ENCODE data around the gene ZG16. TPM values are rescaled to one million over a fixed set of nuclear protein-coding genes. Genes with fewer than 3 reads are reported as not detected.
"Not testable (repeated sequence)": the region's sequence is repeated elsewhere in the genome, so short reads cannot be mapped to it uniquely, and the experiment has no call there.

The ZG16 gene
- total and polyA plus RNA-seq, 5 experiments from 2014 or later = not detected

- peak overlapping the region in 3 of 10 donors; percentile 27 to 59 (median 29) for H3K27ac Mint-ChIP-seq
- DNase-seq (no peak), ATAC-seq (no peak)
- peaks cover 0 to 6% (median 0%) of the 10 kb centered on the region in 3 donors for H3K36me3 Mint-ChIP-seq
- peaks cover 8 to 53% (median 40%) of the 10 kb centered on the region in 4 donors for H3K4me1 Mint-ChIP-seq
- no peaks in the 10 kb centered on the region for H3K27me3 Mint-ChIP-seq
- H3K9me3 Mint-ChIP-seq = no peaks in the 10 kb centered on the region
- POLR2A ChIA-PET = interaction anchor here (1.6 to 2.0 kb wide), 8 partner anchors 8 to 63 kb away, joined by 4 to 15 read pairs (median 8); partner anchors contain the start of genes C16orf54, KIF22 and PAGR1
- peak overlapping the region in 4 of 10 donors; percentile 10 to 36 (median 19) for H3K4me3 Mint-ChIP-seq
Measured at GRCh38 chr16:29753516-29753915, 24.5 kb upstream of the ZG16 start.

- H3K4me1 Mint-ChIP-seq = peaks cover 15 to 48% (median 41%) of the 10 kb centered on the region in 4 donors
- no peaks in the 10 kb centered on the region for H3K36me3 Mint-ChIP-seq
- ATAC-seq (peak; percentile 89 to 92), DNase-seq (peak in 6 of 10 donors; percentile 28 to 71 (median 41))
- peak overlapping the region; percentile 64 to 95 (median 87) for H3K27ac Mint-ChIP-seq
- no peaks in the 10 kb centered on the region for H3K9me3 Mint-ChIP-seq
- H3K27me3 Mint-ChIP-seq = no peaks in the 10 kb centered on the region
- POLR2A ChIA-PET = interaction anchor here (0.6 to 2.0 kb wide), 12 partner anchors 9 to 1546 kb away, joined by 3 to 13 read pairs (median 5); partner anchors contain the start of genes C16orf54 and KIF22
- H3K4me3 Mint-ChIP-seq = peak overlapping the region in 8 of 10 donors; percentile 36 to 74 (median 50)
Measured at GRCh38 chr16:29756654-29757053, 21.4 kb upstream of the ZG16 start.

DNA sequence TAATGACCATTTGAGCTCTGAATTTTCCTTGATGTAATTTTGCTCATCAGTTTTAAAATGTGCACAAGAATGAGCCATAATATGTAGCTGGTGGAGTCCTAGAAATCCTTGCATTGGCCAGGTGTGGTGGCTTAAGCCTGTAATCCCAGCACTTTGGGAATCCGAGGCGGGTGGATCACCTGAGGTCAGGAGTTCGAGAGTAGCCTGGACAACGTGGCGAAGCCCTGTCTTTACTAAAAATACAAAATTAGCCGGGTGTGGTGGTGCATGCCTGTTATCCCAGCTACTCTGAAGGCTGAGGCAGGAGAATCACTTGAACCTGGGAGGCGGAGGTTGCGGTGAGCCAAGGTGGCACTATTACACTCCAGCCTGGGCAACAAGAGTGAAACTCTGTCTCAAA is 21.0 kb upstream of the ZG16 start:
- POLR2A ChIA-PET = interaction anchor here (0.6 to 2.0 kb wide), 13 partner anchors 8 to 1546 kb away, joined by 3 to 13 read pairs (median 4); partner anchors contain the start of genes C16orf54 and KIF22
- peak overlapping the region in 5 of 10 donors; percentile 44 to 72 (median 54) for H3K4me3 Mint-ChIP-seq
- peak overlapping the region; percentile 64 to 95 (median 87) for H3K27ac Mint-ChIP-seq
- H3K9me3 Mint-ChIP-seq, H3K27me3 Mint-ChIP-seq, DNase-seq, H3K36me3 Mint-ChIP-seq, ATAC-seq: not testable (repeated sequence)
- H3K4me1 Mint-ChIP-seq = peaks cover 15 to 48% (median 41%) of the 10 kb centered on the region in 4 donors

DNA sequence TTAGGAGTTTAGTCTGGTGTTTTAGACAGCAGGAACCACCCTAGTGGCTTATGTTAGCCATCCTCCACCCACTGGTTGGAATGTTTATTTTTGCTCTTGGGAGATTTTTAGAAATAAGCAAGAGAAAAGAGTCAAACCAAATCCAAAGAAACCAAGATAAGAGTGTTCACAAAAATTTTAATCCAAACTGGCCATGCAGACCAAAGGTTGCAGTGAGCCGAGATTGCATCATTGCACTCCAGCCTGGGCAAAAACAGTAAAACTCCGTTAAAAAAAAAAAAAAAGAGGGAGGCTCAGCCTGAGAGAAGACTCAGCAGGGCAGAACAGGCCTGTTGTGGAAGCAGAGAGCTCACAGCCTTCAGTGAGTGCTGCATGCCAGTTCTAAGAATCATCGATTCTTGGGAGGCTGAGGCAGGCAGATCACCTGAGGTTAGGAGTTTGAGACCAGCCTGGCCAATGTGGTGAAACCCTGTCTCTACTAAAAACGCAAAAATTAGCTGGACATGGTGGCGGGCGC is 20.0 kb upstream of the ZG16 start:
- H3K36me3 Mint-ChIP-seq = no peaks in the 10 kb centered on the region
- POLR2A ChIA-PET = interaction anchor here (0.6 to 1.4 kb wide), 3 partner anchors 9 to 331 kb away, joined by 3 to 4 read pairs (median 3); no protein-coding TSS in a partner anchor
- ATAC-seq = no peak
- peaks cover 17 to 49% (median 42%) of the 10 kb centered on the region in 4 donors for H3K4me1 Mint-ChIP-seq
- peak overlapping the region in 9 of 10 donors; percentile 4 to 95 (median 56) for H3K27ac Mint-ChIP-seq
- DNase-seq = no peak
- no peak overlapping the region for H3K4me3 Mint-ChIP-seq
- no peaks in the 10 kb centered on the region for H3K9me3 Mint-ChIP-seq
- no peaks in the 10 kb centered on the region for H3K27me3 Mint-ChIP-seq

DNA sequence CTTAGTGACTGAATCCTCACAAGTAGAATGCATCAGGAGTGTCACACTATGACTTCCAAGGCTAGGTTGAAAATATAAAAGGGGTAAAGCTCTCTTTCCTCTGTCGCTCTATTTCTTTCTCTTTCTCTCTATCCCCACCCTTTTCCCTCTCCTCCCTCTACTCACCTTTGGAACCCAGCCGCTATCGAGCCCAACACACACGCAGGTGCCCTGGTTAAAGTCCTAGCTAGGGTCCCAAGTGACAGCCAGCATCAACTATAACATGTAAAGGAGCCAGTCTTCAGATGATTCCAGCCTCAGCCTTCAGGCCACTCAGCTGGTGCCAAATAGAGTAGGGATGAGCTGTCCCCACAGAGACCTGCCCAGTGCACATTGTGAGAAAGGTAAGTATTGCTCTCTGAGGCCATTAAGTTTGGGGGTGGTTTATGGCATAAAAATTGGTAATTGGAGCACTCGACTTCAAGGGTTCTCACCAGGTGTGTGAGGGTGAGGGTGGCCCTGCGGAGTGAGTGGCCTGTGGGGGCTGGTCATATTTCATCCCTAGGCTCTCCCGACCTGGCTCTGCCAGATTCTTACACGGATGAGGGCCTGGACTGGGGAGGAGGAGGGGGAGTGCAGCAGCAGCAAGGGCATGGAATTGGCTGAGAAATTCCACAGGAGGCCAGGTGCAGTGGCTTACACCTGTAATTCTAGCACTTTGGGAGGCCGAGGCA is 17.3 kb upstream of the ZG16 start:
- Mint-ChIP-seq H3K27me3 (no peaks in the 10 kb centered on the region), H3K36me3 (no peaks in the 10 kb centered on the region), H3K27ac (peak overlapping the region in 4 of 10 donors; percentile 41 to 78 (median 65)), H3K4me1 (peaks cover 20 to 43% (median 38%) of the 10 kb centered on the region in 4 donors), H3K9me3 (no peaks in the 10 kb centered on the region), H3K4me3 (no peak overlapping the region)
- POLR2A ChIA-PET = interaction anchor here (0.6 to 1.1 kb wide), 2 partner anchors 13 to 36 kb away, joined by 3 to 4 read pairs; no protein-coding TSS in a partner anchor
- DNase-seq (no peak), ATAC-seq (no peak)

DNA sequence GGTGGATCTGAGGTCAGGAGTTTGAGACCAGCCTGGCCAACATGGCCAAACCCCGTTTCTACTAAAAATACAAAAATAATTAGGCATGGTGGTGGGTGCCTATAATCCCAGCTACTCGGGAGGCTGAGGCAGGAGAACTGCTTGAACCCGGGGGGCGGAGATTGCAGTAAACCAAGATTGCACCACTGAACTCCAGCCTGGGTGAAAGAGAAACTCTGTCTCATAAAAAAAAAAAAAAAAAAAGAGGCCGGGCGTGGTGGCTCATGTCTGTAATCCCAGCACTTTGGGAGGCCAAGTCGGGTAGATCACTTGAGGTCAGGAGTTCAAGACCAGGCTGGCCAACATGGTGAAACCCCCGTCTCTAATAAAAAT is 16.8 kb upstream of the ZG16 start:
- H3K27me3 Mint-ChIP-seq, H3K9me3 Mint-ChIP-seq, DNase-seq, H3K4me3 Mint-ChIP-seq, H3K36me3 Mint-ChIP-seq, ATAC-seq: not testable (repeated sequence)
- Mint-ChIP-seq H3K4me1 (peaks cover 20 to 39% (median 34%) of the 10 kb centered on the region in 4 donors), H3K27ac (peak overlapping the region in 1 of 10 donors; percentile 48)
- POLR2A ChIA-PET = interaction anchor here (1.1 kb wide), 1 partner anchor 12 kb away, joined by 3 read pairs; no protein-coding TSS in a partner anchor

GRCh38 chr16:29761882-29762281 is 16.2 kb upstream of the ZG16 start:
- Mint-ChIP-seq H3K27me3 (no peaks in the 10 kb centered on the region), H3K9me3 (no peaks in the 10 kb centered on the region), H3K27ac (peak overlapping the region in 1 of 10 donors; percentile 63), H3K4me1 (peaks cover 18 to 33% (median 27%) of the 10 kb centered on the region in 4 donors), H3K36me3 (no peaks in the 10 kb centered on the region), H3K4me3 (no peak overlapping the region)
- DNase-seq (no peak), ATAC-seq (no peak)
- POLR2A ChIA-PET = interaction anchor here (0.6 to 1.0 kb wide), 2 partner anchors 23 to 100 kb away, joined by 3 read pairs; no protein-coding TSS in a partner anchor

DNA sequence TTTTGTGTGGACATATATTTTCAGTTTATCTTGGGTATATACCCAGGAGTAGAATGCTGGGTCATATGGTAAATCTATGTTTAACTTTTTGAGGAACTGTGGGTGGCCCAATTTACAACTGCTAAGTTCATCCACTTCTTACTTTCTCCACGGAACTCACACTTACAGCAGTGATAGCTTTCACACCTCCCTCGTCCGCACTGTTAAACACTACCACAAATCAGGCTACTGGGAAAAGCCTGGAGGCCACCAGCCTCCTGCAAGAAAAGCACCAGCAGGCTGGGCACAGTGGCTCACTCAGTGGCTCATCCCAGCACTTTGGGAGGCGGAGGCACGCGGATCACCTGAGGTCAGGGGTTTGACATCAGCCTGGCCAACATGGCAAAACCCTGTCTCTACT is 14.7 kb upstream of the ZG16 start:
- Mint-ChIP-seq H3K36me3 (no peaks in the 10 kb centered on the region), H3K4me1 (peaks cover 15 to 22% (median 17%) of the 10 kb centered on the region in 4 donors), H3K4me3 (no peak overlapping the region), H3K9me3 (no peaks in the 10 kb centered on the region), H3K27me3 (no peaks in the 10 kb centered on the region), H3K27ac (peak overlapping the region in 2 of 10 donors; percentile 41 to 43)
- no peak for ATAC-seq
- DNase-seq = no peak
- POLR2A ChIA-PET = interaction anchor here (0.5 to 0.6 kb wide), 2 partner anchors 9 to 38 kb away, joined by 3 to 6 read pairs; no protein-coding TSS in a partner anchor

DNA sequence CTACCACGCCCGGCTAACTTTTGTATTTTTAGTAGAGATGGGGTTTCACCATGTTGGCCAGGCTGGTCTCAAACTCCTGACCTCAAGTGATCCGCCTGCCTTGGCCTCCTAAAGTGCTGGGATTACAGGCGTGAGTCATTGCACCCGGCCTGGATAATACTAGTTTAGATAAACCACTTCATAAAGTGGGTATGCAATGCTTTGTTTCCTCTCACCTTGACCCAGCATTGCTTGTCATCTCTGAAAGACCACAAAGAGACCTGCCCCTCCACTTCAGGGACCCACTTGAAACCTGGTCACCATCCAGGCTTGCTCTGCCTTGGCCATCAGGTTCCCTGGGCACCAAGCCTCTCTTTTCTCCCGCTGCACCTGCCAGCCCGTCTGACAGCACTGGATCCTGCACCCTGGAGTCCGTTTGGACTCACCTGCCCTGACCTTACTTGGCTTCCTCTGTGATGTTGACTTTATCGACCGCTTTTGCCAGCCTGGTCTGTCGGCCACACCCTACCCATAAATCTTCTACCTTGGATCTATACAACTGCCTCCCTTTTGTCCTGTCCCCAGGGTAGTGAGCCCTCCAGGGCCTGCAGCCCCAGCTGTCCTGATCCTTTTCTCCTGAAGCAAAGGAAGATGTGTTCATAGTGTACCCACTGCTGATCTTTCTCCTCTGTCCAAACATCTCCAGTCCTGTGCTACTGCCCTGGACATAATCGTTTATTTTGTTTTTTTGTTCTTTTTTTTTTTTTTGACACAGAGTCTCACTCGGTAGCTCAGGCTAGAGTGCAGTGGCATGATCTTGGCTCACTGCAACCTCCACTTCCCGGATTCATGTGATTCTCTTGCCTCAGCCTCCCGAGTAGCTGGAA is 12.7 kb upstream of the ZG16 start:
- peak overlapping the region in 1 of 10 donors; percentile 88 for H3K27ac Mint-ChIP-seq
- H3K4me1 Mint-ChIP-seq = peaks cover 10 to 21% (median 18%) of the 10 kb centered on the region in 4 donors
- ATAC-seq (no peak), DNase-seq (no peak)
- H3K4me3 Mint-ChIP-seq = no peak overlapping the region
- no peaks in the 10 kb centered on the region for H3K9me3 Mint-ChIP-seq
- POLR2A ChIA-PET = interaction anchor here (0.6 kb wide), 2 partner anchors 28 to 50 kb away, joined by 3 read pairs; no protein-coding TSS in a partner anchor
- H3K27me3 Mint-ChIP-seq = no peaks in the 10 kb centered on the region
- no peaks in the 10 kb centered on the region for H3K36me3 Mint-ChIP-seq

GRCh38 chr16:29766571-29766970 is 11.5 kb upstream of the ZG16 start:
- Mint-ChIP-seq H3K9me3 (no peaks in the 10 kb centered on the region), H3K36me3 (no peaks in the 10 kb centered on the region), H3K4me3 (no peak overlapping the region), H3K4me1 (peaks cover 10 to 18% (median 16%) of the 10 kb centered on the region in 4 donors), H3K27me3 (no peaks in the 10 kb centered on the region), H3K27ac (peak overlapping the region in 1 of 10 donors; percentile 60)
- DNase-seq (no peak), ATAC-seq (no peak)
- POLR2A ChIA-PET = interaction anchor here (0.7 kb wide), 1 partner anchor 9 kb away, joined by 4 read pairs; no protein-coding TSS in a partner anchor

GRCh38 chr16:29767062-29767461 is 11.0 kb upstream of the ZG16 start:
- Mint-ChIP-seq H3K4me1 (peaks cover 10 to 18% (median 16%) of the 10 kb centered on the region in 4 donors), H3K36me3 (no peaks in the 10 kb centered on the region), H3K4me3 (no peak overlapping the region), H3K9me3 (no peaks in the 10 kb centered on the region), H3K27me3 (no peaks in the 10 kb centered on the region), H3K27ac (peak overlapping the region in 2 of 10 donors; percentile 7 to 53)
- no peak for ATAC-seq
- POLR2A ChIA-PET = interaction anchor here (0.7 kb wide), 1 partner anchor 9 kb away, joined by 4 read pairs; no protein-coding TSS in a partner anchor
- no peak for DNase-seq

DNA sequence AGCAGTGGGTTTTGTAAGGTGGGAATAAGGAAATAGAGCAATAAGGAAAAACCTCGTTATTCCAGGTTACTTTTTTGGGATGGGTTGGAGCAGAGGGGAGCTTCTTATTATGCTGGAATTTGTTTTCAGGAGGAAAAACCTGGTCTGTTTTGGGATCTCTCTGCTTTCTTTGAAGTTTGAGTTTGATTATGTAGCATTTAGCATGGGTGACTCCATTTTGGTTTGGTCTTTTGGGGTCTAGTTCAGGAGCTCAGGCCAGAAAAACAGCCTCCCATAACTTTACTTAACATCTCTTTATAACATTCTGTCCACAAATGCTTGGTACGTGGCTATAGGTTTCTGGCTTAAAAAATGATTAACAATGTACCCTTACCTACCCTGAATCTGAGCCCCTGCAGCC is 8.5 kb upstream of the ZG16 start:
- H3K27me3 Mint-ChIP-seq = no peaks in the 10 kb centered on the region

More for the DNA sequence above, 8.5 kb upstream of the ZG16 start:
- peaks cover 7 to 26% (median 20%) of the 10 kb centered on the region in 4 donors for H3K4me1 Mint-ChIP-seq
- H3K27ac Mint-ChIP-seq = peak overlapping the region in 2 of 10 donors; percentile 60 to 79
- no peaks in the 10 kb centered on the region for H3K9me3 Mint-ChIP-seq
- DNase-seq = no peak
- POLR2A ChIA-PET = interaction anchor here (0.6 to 0.7 kb wide), 2 partner anchors 12 to 160 kb away, joined by 3 to 4 read pairs; no protein-coding TSS in a partner anchor
- H3K4me3 Mint-ChIP-seq = no peak overlapping the region
- no peak for ATAC-seq
- H3K36me3 Mint-ChIP-seq = no peaks in the 10 kb centered on the region
